HCT116 (cell line): ENCODE results near the gene DHRS13. TPM values are rescaled to one million over a fixed set of nuclear protein-coding genes. Genes with fewer than 3 reads are reported as not detected.

Source experiments
- ATAC-seq: fragments of 200-7000 bp; cut with Tn5 transposase; 2 replicates; pipeline ENCODE4 v1.9.1; 2020; ENCODE audit warnings: mild to moderate bottlenecking, moderate library complexity
- BruUV-seq: library from RNA; stranded (reverse); fragments of 400-500 nt; replicated peaks from 2 replicates; lab custom pipeline; 2021; lab: Mats Ljungman, UMichigan
- CTCF ChIA-PET: fragments of 300-600 bp; sonication (Branson Sonifier 250); formaldehyde crosslinking; loops from one replicate; lab custom pipeline; 2021; ENCODE audit warnings: antibody characterized with exemption; lab: Charles Lee
- POLR2A ChIA-PET: fragments of 300-600, 350-600 bp; sonication (Branson Sonifier 250); formaldehyde crosslinking; loops from one replicate; lab custom pipeline; 2021; ENCODE audit warnings: antibody characterized with exemption; lab: Charles Lee
- RAD21 ChIA-PET, 2 experiments: fragments of 300-600 bp; sonication (Branson Sonifier 250); formaldehyde crosslinking; loops; one replicate each; lab custom pipeline; 2023; ENCODE audit warnings: low total read pairs in 2 of 2; ENCODE audit not compliant: uncharacterized antibody in 2 of 2, unreplicated experiment in 2 of 2, low non-redundant PET in 1 of 2; lab: Charles Lee
- DNase-seq: peaks from one replicate; pipeline ENCODE4 v3.0.0-alpha.2; 2010; ENCODE audit warnings: low read depth, low spot score
- H2AFZ ChIP-seq: fragments of 200-600 bp; shearing (Covaris generic), sonication (generic); 2 replicates; pipeline ENCODE4 v1.6.1; 2017; ENCODE audit warnings: low read depth, mixed run types, mixed read lengths, antibody characterized with exemption, low read length; ENCODE audit not compliant: poor library complexity, severe bottlenecking
- H3K27ac ChIP-seq: 2 replicates; pipeline ENCODE4 v1.5.1; 2012; ENCODE audit warnings: low read depth, low read length
- H3K27me3 ChIP-seq: fragments of 200-600 bp; sonication (generic); 2 replicates; pipeline ENCODE4 v1.6.1; 2016; ENCODE audit warnings: mixed run types, low read length, mixed read lengths; ENCODE audit not compliant: insufficient read depth
- H3K36me3 ChIP-seq, 2 experiments: fragments of 200-500 bp in 1 of 2; fragments of 200-600 bp in 1 of 2; sonication (Bioruptor generic) in 1 of 2; sonication (generic) in 1 of 2; 2 replicates each; pipeline versions ENCODE4 v1.5.1 to v1.6.1; 2014 to 2016; ENCODE audit warnings: low read length in 2 of 2, inconsistent platforms in 1 of 2, mixed read lengths in 1 of 2, mixed run types in 1 of 2; ENCODE audit not compliant: insufficient read depth in 2 of 2, control insufficient read depth in 1 of 2
- H3K4me1 ChIP-seq, 2 experiments: fragments of 200-600 bp in 1 of 2; sonication (generic) in 1 of 2; 2 replicates each; pipeline versions ENCODE4 v1.5.1 to v1.6.1; 2012 to 2017; ENCODE audit warnings: low read length in 2 of 2, inconsistent platforms in 1 of 2, mild to moderate bottlenecking in 1 of 2, mixed read lengths in 1 of 2, mixed run types in 1 of 2, moderate library complexity in 1 of 2; ENCODE audit not compliant: insufficient read depth in 2 of 2, control insufficient read depth in 1 of 2
- H3K4me2 ChIP-seq: fragments of 200-600 bp; sonication (generic); 2 replicates; pipeline ENCODE4 v1.6.1; 2017; ENCODE audit warnings: mixed run types, low read length, mixed read lengths
- H3K4me3 ChIP-seq, 2 experiments: fragments of 200-600 bp in 1 of 2; sonication (generic) in 1 of 2; replicated peaks in 1 of 2; 2 replicates each; pipeline ENCODE4 v1.5.1; 2011 to 2016; ENCODE audit warnings: low read length in 2 of 2, control low read depth in 1 of 2, low read depth in 1 of 2, mild to moderate bottlenecking in 1 of 2, mixed read lengths in 1 of 2, mixed run types in 1 of 2
- H3K79me2 ChIP-seq: fragments of 200-600 bp; sonication (generic); 2 replicates; pipeline ENCODE4 v1.6.1; 2017; ENCODE audit warnings: mild to moderate bottlenecking, mixed run types, low read length, moderate library complexity, mixed read lengths; ENCODE audit not compliant: insufficient read depth
- H3K9ac ChIP-seq: fragments of 200-600 bp; sonication (generic); 2 replicates; pipeline ENCODE4 v1.6.1; 2016; ENCODE audit warnings: low read length, mixed read lengths
- H3K9me2 ChIP-seq: fragments of 200-600 bp; sonication (generic), shearing (Covaris generic); 2 replicates; pipeline ENCODE4 v1.6.1; 2017; ENCODE audit warnings: mixed run types, mild to moderate bottlenecking, moderate library complexity; ENCODE audit not compliant: insufficient read depth
- H3K9me3 ChIP-seq, 2 experiments: fragments of 200-500 bp in 1 of 2; fragments of 200-600 bp in 1 of 2; sonication (Bioruptor generic) in 1 of 2; sonication (generic) in 1 of 2; 2 replicates each; pipeline ENCODE4 v1.6.1; 2014 to 2017; ENCODE audit warnings: low read length in 2 of 2, mixed read lengths in 2 of 2, inconsistent platforms in 1 of 2, low read depth in 1 of 2, mild to moderate bottlenecking in 1 of 2, mixed run types in 1 of 2, moderate library complexity in 1 of 2; ENCODE audit not compliant: control insufficient read depth in 1 of 2, insufficient read depth in 1 of 2
- H4K20me1 ChIP-seq: fragments of 200-600 bp; sonication (generic), shearing (Covaris generic); 2 replicates; pipeline ENCODE4 v1.6.1; 2017; ENCODE audit warnings: mixed run types, mild to moderate bottlenecking, moderate library complexity; ENCODE audit not compliant: insufficient read depth
- CBX3 ChIP-seq: IDR thresholded peaks from 2 replicates; pipeline ENCODE4 v1.6.1; 2012; ENCODE audit warnings: low read depth
- CEBPB ChIP-seq: IDR thresholded peaks from 2 replicates; pipeline ENCODE4 v1.6.1; 2012; ENCODE audit warnings: low read depth
- EGR1 ChIP-seq: IDR thresholded peaks from 2 replicates; pipeline ENCODE4 v1.6.1; 2012; ENCODE audit warnings: low read depth
- ELF1 ChIP-seq: IDR thresholded peaks from 2 replicates; pipeline ENCODE4 v1.6.1; 2012; ENCODE audit warnings: low read depth, borderline replicate concordance
- EZH2 ChIP-seq: fragments of 200-600 bp; sonication (generic); IDR thresholded peaks from 2 replicates; pipeline ENCODE4 v1.6.1; 2017; ENCODE audit warnings: antibody characterized with exemption, mixed run types
- FOSL1 ChIP-seq: IDR thresholded peaks from 2 replicates; pipeline ENCODE4 v1.6.1; 2012; ENCODE audit warnings: low read depth
- JUND ChIP-seq: IDR thresholded peaks from 2 replicates; pipeline ENCODE4 v1.6.1; 2012
- POLR2AphosphoS5 ChIP-seq: IDR thresholded peaks from 2 replicates; pipeline ENCODE4 v1.6.1; 2011; ENCODE audit warnings: mild to moderate bottlenecking, low read depth, low read length, moderate library complexity
- RAD21 ChIP-seq: IDR thresholded peaks from 2 replicates; pipeline ENCODE4 v1.6.1; 2012; ENCODE audit warnings: low read depth, mild to moderate bottlenecking
- SP1 ChIP-seq: IDR thresholded peaks from 2 replicates; pipeline ENCODE4 v1.6.1; 2012; ENCODE audit warnings: low read depth
- SRF ChIP-seq: IDR thresholded peaks from 2 replicates; pipeline ENCODE4 v1.6.1; 2012; ENCODE audit warnings: low read depth
- TCF7L2 ChIP-seq: IDR thresholded peaks from 2 replicates; pipeline ENCODE4 v1.7.0; 2011; ENCODE audit warnings: borderline replicate concordance, inconsistent platforms; ENCODE audit not compliant: insufficient read depth, insufficient read length; ENCODE audit errors: extremely low read depth
- YY1 ChIP-seq: IDR thresholded peaks from 2 replicates; pipeline ENCODE4 v1.6.1; 2011; ENCODE audit warnings: low read length, low read depth, moderate library complexity, mild to moderate bottlenecking; ENCODE audit not compliant: insufficient replicate concordance; ENCODE audit errors: extremely low read depth
- ZNF274 ChIP-seq: fragments of 200-500 bp; sonication (Bioruptor generic); IDR thresholded peaks from 2 replicates; pipeline ENCODE4 v1.6.1; 2014; ENCODE audit warnings: mild to moderate bottlenecking, low read depth, low read length, inconsistent platforms
- intact Hi-C: fragments of 100-400 bp; cut with micrococcal nuclease; formaldehyde crosslinking; loops from 2 replicates; pipeline ENCODE4 v1.10.0; 2022
- total RNA-seq: library from RNA; stranded (reverse); gene quantifications from one replicate; pipeline ENCODE4 v1.2.1, GENCODE V29; 2021; ENCODE audit not compliant: unreplicated experiment
- TF ChIP-seq, protein P1 (sequence below), 3 experiments: fragments of 200-600 bp in 1 of 3; sonication (generic) in 1 of 3; IDR thresholded peaks in 2 of 3; conservative IDR thresholded peaks in 1 of 3; 2 replicates each; pipeline ENCODE4 v1.5.1; 2012 to 2017; ENCODE audit warnings: low read depth in 2 of 3, low read length in 2 of 3, antibody characterized with exemption in 1 of 3, borderline replicate concordance in 1 of 3, control low read depth in 1 of 3, mild to moderate bottlenecking in 1 of 3, mixed read lengths in 1 of 3, mixed run types in 1 of 3, moderate library complexity in 1 of 3; ENCODE audit not compliant: insufficient read depth in 1 of 3
- TF ChIP-seq, protein P2 (sequence below): IDR thresholded peaks from 2 replicates; pipeline ENCODE4 v1.6.1; 2012; ENCODE audit warnings: low read depth
- TF ChIP-seq, protein P3 (sequence below): IDR thresholded peaks from 2 replicates; pipeline ENCODE4 v1.6.1; 2012

DHRS13 gene
- total RNA-seq, 1 experiment from 2014 or later, result 13.5 TPM

DNA sequence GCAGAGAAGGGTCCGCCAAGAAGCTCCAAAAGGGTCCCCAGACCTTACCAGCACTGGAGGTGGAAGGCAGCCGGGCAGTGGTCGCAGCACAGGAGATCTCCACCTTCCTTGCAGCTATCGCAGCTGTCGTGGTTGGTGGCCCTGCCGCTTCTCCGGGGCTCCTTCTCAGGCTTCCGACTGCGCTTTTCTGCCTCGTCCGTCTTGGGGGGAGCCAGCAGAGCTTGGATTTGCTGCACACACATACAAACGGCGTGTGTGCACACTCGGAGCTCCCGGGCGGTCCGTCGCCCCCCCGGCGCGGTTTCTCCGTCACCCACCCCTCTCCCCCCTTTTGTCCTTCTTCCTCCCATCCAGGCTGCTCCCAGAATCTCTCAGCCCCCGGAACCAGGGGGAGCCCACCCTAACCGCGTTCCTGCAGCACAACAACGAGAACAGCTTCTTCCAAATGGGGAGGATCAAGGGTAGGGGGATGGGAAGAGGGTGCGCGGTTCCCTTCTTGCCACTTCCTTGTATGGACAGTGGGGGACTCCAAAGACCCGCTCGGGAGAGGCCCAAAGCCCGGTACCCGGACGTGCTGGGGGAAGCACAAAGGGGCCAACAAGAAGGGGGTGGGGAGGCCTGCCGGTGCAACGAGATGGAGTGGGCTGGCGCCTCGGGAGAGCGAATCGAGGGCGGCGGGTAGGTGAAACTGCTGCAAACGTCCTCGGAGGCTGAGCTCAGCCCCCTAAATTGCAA is 47.3 kb upstream of the DHRS13 start (continued):
- TF ChIP-seq, protein P1, sequence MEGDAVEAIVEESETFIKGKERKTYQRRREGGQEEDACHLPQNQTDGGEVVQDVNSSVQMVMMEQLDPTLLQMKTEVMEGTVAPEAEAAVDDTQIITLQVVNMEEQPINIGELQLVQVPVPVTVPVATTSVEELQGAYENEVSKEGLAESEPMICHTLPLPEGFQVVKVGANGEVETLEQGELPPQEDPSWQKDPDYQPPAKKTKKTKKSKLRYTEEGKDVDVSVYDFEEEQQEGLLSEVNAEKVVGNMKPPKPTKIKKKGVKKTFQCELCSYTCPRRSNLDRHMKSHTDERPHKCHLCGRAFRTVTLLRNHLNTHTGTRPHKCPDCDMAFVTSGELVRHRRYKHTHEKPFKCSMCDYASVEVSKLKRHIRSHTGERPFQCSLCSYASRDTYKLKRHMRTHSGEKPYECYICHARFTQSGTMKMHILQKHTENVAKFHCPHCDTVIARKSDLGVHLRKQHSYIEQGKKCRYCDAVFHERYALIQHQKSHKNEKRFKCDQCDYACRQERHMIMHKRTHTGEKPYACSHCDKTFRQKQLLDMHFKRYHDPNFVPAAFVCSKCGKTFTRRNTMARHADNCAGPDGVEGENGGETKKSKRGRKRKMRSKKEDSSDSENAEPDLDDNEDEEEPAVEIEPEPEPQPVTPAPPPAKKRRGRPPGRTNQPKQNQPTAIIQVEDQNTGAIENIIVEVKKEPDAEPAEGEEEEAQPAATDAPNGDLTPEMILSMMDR (IDR thresholded peaks at IDR 0.05 in 2 of 3, conservative IDR thresholded peaks at IDR 0.05 in 1 of 3; ENCODE audit: borderline replicate concordance in 1 of 3, insufficient read depth in 1 of 3, low read depth in 2 of 3, low read length in 2 of 3), result no peak
- no peak for TF ChIP-seq RAD21

DNA sequence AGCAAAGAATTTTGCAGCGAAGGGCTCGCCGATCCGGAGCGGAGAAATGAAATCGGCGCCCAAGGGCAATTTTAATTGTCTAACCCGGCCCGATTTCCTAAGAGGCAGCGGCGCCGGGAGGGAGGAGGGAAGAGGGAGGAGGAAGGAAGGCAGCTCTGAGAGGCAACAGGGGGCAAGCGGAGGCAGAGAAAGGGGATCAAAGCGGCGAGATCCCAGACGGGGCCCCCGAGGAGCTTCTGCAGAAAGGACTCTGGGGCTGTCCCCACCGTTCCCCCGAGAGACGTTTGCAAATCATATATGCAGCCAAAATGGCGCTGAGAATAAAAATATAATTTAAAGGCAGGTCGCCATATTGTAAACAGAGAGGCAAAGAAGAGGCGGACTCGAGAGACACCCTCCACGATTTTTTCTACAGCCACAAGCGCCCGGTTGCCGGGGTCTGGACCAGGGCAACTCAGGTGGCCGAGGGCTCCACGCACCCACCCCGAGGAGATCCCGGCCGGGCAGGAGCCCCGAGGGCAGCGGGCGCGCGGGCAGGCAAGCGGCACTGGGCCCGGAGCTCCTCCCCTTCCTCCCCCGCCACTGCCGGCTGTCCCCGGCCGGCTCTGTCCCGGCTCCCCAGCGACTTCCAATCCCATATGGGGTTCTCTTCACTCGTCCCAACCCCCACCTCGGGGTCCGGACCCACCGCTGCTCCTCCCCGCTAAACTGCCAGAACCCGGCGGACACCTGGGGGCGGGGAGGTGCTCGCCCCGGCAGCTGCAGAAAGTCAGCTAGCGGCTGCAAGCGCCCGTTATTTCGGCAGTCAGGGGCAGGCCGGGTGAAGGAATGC is 46.5 kb upstream of the DHRS13 start:
- Histone ChIP-seq H3K9me2 (no peaks in the 10 kb centered on the region), H3K9ac (peak overlapping the region; percentile 70), H3K9me3 (no peaks in the 10 kb centered on the region), H3K4me1 (peaks cover 16 to 28% of the 10 kb centered on the region in 2 experiments), H3K79me2 (peaks cover 65% of the 10 kb centered on the region), H2AFZ (no peak overlapping the region), H3K4me2 (peak overlapping the region; percentile 90), H3K36me3 (peaks cover 6 to 7% of the 10 kb centered on the region in 2 experiments; a peak in 2 of 4 replicates), H3K27ac (peak overlapping the region; percentile 83), H4K20me1 (no peaks in the 10 kb centered on the region), H3K27me3 (no peaks in the 10 kb centered on the region), H3K4me3 (peak overlapping the region; percentile 81 to 92)
- ChIA-PET POLR2A (interaction anchor here (1.3 to 1.8 kb wide), 2 partner anchors 222 to 230 kb away, joined by 6 to 10 read pairs; partner anchors contain the start of genes NEK8 and RPL23A), CTCF (interaction anchor here (0.7 to 4.5 kb wide), 4 partner anchors 16 to 222 kb away, joined by 3 to 44 read pairs (median 9); partner anchors contain the start of gene TLCD1), RAD21 (no interaction called here)
- intact Hi-C loops, result no loop called here
- ATAC-seq (no peak), DNase-seq (no peak)
- BruUV-seq, result no TSS peak
- no peak for TF ChIP-seq FOSL1
- no peak for TF ChIP-seq CBX3
- TF ChIP-seq TCF7L2, result no peak
- TF ChIP-seq, protein P2, sequence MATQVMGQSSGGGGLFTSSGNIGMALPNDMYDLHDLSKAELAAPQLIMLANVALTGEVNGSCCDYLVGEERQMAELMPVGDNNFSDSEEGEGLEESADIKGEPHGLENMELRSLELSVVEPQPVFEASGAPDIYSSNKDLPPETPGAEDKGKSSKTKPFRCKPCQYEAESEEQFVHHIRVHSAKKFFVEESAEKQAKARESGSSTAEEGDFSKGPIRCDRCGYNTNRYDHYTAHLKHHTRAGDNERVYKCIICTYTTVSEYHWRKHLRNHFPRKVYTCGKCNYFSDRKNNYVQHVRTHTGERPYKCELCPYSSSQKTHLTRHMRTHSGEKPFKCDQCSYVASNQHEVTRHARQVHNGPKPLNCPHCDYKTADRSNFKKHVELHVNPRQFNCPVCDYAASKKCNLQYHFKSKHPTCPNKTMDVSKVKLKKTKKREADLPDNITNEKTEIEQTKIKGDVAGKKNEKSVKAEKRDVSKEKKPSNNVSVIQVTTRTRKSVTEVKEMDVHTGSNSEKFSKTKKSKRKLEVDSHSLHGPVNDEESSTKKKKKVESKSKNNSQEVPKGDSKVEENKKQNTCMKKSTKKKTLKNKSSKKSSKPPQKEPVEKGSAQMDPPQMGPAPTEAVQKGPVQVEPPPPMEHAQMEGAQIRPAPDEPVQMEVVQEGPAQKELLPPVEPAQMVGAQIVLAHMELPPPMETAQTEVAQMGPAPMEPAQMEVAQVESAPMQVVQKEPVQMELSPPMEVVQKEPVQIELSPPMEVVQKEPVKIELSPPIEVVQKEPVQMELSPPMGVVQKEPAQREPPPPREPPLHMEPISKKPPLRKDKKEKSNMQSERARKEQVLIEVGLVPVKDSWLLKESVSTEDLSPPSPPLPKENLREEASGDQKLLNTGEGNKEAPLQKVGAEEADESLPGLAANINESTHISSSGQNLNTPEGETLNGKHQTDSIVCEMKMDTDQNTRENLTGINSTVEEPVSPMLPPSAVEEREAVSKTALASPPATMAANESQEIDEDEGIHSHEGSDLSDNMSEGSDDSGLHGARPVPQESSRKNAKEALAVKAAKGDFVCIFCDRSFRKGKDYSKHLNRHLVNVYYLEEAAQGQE, result no peak
- TF ChIP-seq SP1, result no peak
- TF ChIP-seq YY1, result peak; percentile 78
- 0 out of 2 replicates have a peak, but pooled peaks have one; percentile 31 for TF ChIP-seq EGR1
- no peak for TF ChIP-seq JUND
- TF ChIP-seq ZNF274, result no peak
- peak; percentile 51; the same call in 1 of the 2 replicates for TF ChIP-seq POLR2AphosphoS5
- no peak for TF ChIP-seq EZH2
- TF ChIP-seq, protein P3, sequence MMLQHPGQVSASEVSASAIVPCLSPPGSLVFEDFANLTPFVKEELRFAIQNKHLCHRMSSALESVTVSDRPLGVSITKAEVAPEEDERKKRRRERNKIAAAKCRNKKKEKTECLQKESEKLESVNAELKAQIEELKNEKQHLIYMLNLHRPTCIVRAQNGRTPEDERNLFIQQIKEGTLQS, result no peak
- TF ChIP-seq ELF1, result no peak
- no peak for TF ChIP-seq CEBPB
- TF ChIP-seq SRF, result no peak
